HepG2 (cell line): ENCODE results near the gene NOL4L. TPM values are rescaled to one million over a fixed set of nuclear protein-coding genes. Genes with fewer than 3 reads are reported as not detected.

Experiments used
- AKNA ChIP-seq: sonication (generic); formaldehyde crosslinking; IDR thresholded peaks from 2 replicates; pipeline ENCODE4 v1.4.0; 2020; ENCODE audit warnings: missing genetic modification reagents, borderline replicate concordance
- FOXK2 ChIP-seq: fragments of 450-650 bp; IDR thresholded peaks from 2 replicates; pipeline ENCODE4 v1.6.1; 2016
- HCFC1 ChIP-seq: fragments of 150-350 bp; IDR thresholded peaks from 2 replicates; pipeline ENCODE4 v1.6.1; 2014; ENCODE audit warnings: low read depth, low read length
- KLF9 ChIP-seq: IDR thresholded peaks from 2 replicates; pipeline ENCODE4 v1.6.1; 2016; ENCODE audit warnings: low read depth
- MED1 ChIP-seq: sonication (generic); formaldehyde crosslinking; IDR thresholded peaks from 2 replicates; pipeline ENCODE4 v1.4.0; 2020; ENCODE audit warnings: missing genetic modification reagents
- MYC ChIP-seq: sonication (generic); formaldehyde crosslinking; IDR thresholded peaks from 2 replicates; pipeline ENCODE4 v1.9.0; 2021; ENCODE audit warnings: missing genetic modification reagents, borderline replicate concordance
- ZFP82 ChIP-seq: sonication (generic); formaldehyde crosslinking; IDR thresholded peaks from 2 replicates; pipeline ENCODE4 v1.5.1; 2020; ENCODE audit warnings: mild to moderate bottlenecking, missing genetic modification reagents, borderline replicate concordance
- ZNF124 ChIP-seq: sonication (generic); formaldehyde crosslinking; IDR thresholded peaks from 2 replicates; pipeline ENCODE4 v1.4.0; 2020; ENCODE audit warnings: missing genetic modification reagents
- ZNF251 ChIP-seq: sonication (generic); formaldehyde crosslinking; IDR thresholded peaks from 2 replicates; pipeline ENCODE4 v1.9.0; 2021; ENCODE audit warnings: mild to moderate bottlenecking, missing genetic modification reagents
- ZNF326 ChIP-seq: sonication (generic); formaldehyde crosslinking; IDR thresholded peaks from 2 replicates; pipeline ENCODE4 v1.4.0; 2020; ENCODE audit warnings: missing genetic modification reagents, borderline replicate concordance
- ZNF468 ChIP-seq: sonication (generic); formaldehyde crosslinking; IDR thresholded peaks from 2 replicates; pipeline ENCODE4 v1.8.0; 2022; ENCODE audit warnings: mild to moderate bottlenecking, moderate library complexity, missing genetic modification reagents
- ZNF510 ChIP-seq: sonication (generic); formaldehyde crosslinking; IDR thresholded peaks from 2 replicates; pipeline ENCODE4 v1.4.0; 2020; ENCODE audit warnings: low read depth, mild to moderate bottlenecking, missing genetic modification reagents
- ZNF580 ChIP-seq: IDR thresholded peaks from 2 replicates; pipeline ENCODE4 v1.6.1; 2016; ENCODE audit warnings: low read depth, borderline replicate concordance
- ZNF770 ChIP-seq: sonication (generic); formaldehyde crosslinking; IDR thresholded peaks from 2 replicates; pipeline ENCODE4 v1.5.0; 2020; ENCODE audit warnings: mild to moderate bottlenecking, missing genetic modification reagents
- polyA plus RNA-seq, 8 experiments: library from polyadenylated mRNA; depleted of rRNA in 3 of 8; stranded (reverse) in 7 of 8; unstranded in 1 of 8; fragments of >200 nt; fragmentation: Illumina TruSeq in 4 of 8; extraction: Trizol in 4 of 8; gene quantifications; 2 replicates each; pipeline versions ENCODE4 v1.2.1 to v1.2.3, GENCODE V29; 2011 to 2016; ENCODE audit warnings: low read depth in 4 of 8, missing spikeins in 1 of 8, mixed read lengths in 1 of 8; ENCODE audit not compliant: insufficient read depth in 1 of 8
- total RNA-seq, 5 experiments: library from RNA; depleted of rRNA; stranded (reverse); fragments of >200 nt; fragmentation: Illumina TruSeq; extraction: Trizol; gene quantifications; 2 replicates each; pipeline ENCODE4 v1.2.3, GENCODE V29; 2016; ENCODE audit warnings: low read depth in 1 of 5
- TF ChIP-seq, protein P1 (sequence below): sonication (generic); formaldehyde crosslinking; IDR thresholded peaks from 2 replicates; pipeline ENCODE4 v1.5.0; 2020; ENCODE audit warnings: mild to moderate bottlenecking, missing genetic modification reagents, borderline replicate concordance
- TF ChIP-seq, protein P2 (sequence below): sonication (generic); formaldehyde crosslinking; IDR thresholded peaks from 2 replicates; pipeline ENCODE4 v1.4.0; 2020; ENCODE audit warnings: mild to moderate bottlenecking, missing genetic modification reagents, borderline replicate concordance

The NOL4L gene
- total and polyA plus RNA-seq, 2 of the 13 experiments (the other 11 are each of a cell fraction or from before 2014, with no cell fraction given), result 16.6 to 35.4 TPM

DNA sequence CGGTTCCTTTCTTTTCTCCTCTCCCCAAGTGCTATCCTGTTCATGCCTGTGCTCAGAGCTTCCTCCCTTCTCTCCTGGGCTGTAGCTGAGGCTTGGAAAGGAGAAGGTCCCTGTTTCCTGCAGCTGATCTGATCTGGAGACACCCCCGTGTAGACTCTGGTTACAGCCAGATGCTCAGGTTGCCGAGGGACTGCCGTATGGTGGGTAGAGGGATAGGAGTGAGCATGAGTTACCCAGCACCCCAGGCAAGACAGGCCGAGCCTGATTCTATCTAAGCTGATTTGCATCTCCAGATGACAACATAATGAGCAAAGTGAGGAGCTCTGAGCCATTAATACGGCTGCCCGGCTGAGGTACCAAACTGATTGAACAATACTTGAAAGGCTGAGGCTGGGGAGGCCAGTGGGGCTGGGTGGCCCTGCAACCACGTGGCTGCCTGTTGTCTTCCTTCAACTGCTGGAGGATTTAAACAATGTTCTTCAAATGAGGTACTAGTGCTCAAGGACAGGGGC lies 135.2 kb downstream of the NOL4L start (continued):
- 0 out of 2 replicates have a peak, but pooled peaks have one; percentile 55 for TF ChIP-seq ZNF251
- TF ChIP-seq ZNF770 (CRISPR knock-in tag), result no peak
- no peak for TF ChIP-seq ZNF326 (CRISPR knock-in tag)
- 0 out of 2 replicates have a peak, but pooled peaks have one; percentile 3 for TF ChIP-seq MYC (CRISPR knock-in tag)
- TF ChIP-seq ZNF124 (CRISPR knock-in tag), result no peak
- TF ChIP-seq, protein P1, sequence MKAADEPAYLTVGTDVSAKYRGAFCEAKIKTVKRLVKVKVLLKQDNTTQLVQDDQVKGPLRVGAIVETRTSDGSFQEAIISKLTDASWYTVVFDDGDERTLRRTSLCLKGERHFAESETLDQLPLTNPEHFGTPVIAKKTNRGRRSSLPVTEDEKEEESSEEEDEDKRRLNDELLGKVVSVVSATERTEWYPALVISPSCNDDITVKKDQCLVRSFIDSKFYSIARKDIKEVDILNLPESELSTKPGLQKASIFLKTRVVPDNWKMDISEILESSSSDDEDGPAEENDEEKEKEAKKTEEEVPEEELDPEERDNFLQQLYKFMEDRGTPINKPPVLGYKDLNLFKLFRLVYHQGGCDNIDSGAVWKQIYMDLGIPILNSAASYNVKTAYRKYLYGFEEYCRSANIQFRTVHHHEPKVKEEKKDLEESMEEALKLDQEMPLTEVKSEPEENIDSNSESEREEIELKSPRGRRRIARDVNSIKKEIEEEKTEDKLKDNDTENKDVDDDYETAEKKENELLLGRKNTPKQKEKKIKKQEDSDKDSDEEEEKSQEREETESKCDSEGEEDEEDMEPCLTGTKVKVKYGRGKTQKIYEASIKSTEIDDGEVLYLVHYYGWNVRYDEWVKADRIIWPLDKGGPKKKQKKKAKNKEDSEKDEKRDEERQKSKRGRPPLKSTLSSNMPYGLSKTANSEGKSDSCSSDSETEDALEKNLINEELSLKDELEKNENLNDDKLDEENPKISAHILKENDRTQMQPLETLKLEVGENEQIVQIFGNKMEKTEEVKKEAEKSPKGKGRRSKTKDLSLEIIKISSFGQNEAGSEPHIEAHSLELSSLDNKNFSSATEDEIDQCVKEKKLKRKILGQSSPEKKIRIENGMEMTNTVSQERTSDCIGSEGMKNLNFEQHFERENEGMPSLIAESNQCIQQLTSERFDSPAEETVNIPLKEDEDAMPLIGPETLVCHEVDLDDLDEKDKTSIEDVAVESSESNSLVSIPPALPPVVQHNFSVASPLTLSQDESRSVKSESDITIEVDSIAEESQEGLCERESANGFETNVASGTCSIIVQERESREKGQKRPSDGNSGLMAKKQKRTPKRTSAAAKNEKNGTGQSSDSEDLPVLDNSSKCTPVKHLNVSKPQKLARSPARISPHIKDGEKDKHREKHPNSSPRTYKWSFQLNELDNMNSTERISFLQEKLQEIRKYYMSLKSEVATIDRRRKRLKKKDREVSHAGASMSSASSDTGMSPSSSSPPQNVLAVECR, result 0 out of 2 replicates have a peak, but pooled peaks have one; percentile 37
- no peak for TF ChIP-seq ZNF510 (CRISPR knock-in tag)
- TF ChIP-seq FOXK2, result no peak
- TF ChIP-seq, protein P2, sequence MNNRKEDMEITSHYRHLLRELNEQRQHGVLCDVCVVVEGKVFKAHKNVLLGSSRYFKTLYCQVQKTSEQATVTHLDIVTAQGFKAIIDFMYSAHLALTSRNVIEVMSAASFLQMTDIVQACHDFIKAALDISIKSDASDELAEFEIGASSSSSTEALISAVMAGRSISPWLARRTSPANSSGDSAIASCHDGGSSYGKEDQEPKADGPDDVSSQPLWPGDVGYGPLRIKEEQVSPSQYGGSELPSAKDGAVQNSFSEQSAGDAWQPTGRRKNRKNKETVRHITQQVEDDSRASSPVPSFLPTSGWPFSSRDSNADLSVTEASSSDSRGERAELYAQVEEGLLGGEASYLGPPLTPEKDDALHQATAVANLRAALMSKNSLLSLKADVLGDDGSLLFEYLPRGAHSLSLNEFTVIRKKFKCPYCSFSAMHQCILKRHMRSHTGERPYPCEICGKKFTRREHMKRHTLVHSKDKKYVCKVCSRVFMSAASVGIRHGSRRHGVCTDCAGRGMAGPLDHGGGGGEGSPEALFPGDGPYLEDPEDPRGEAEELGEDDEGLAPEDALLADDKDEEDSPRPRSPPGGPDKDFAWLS (CRISPR knock-in tag), result no peak
- TF ChIP-seq MED1 (CRISPR knock-in tag), result no peak
- TF ChIP-seq HCFC1, result no peak; the same call in 1 of the 2 replicates
- no peak for TF ChIP-seq ZNF468 (CRISPR knock-in tag)
- TF ChIP-seq ZFP82 (CRISPR knock-in tag), result no peak
- TF ChIP-seq KLF9 (CRISPR knock-in tag), result no peak
- 0 out of 2 replicates have a peak, but pooled peaks have one; percentile 7 for TF ChIP-seq ZNF580 (CRISPR knock-in tag)
- TF ChIP-seq AKNA (CRISPR knock-in tag), result no peak
